GM12892 (cell line): Measurements from ENCODE around the gene CBX2.

Experiments
- POLR2A ChIP-seq: IDR thresholded peaks from 2 replicates; pipeline ENCODE4 v1.6.1; 2011; ENCODE audit warnings: low read depth, low read length, control low read depth
- POLR2AphosphoS5 ChIP-seq: IDR thresholded peaks from 2 replicates; pipeline ENCODE4 v1.6.1; 2011; ENCODE audit warnings: low read depth, low read length, control low read depth
- TAF1 ChIP-seq: IDR thresholded peaks from 2 replicates; pipeline ENCODE4 v1.6.1; 2011; ENCODE audit warnings: low read depth, mild to moderate bottlenecking, control low read depth, low read length, borderline replicate concordance

DNA sequence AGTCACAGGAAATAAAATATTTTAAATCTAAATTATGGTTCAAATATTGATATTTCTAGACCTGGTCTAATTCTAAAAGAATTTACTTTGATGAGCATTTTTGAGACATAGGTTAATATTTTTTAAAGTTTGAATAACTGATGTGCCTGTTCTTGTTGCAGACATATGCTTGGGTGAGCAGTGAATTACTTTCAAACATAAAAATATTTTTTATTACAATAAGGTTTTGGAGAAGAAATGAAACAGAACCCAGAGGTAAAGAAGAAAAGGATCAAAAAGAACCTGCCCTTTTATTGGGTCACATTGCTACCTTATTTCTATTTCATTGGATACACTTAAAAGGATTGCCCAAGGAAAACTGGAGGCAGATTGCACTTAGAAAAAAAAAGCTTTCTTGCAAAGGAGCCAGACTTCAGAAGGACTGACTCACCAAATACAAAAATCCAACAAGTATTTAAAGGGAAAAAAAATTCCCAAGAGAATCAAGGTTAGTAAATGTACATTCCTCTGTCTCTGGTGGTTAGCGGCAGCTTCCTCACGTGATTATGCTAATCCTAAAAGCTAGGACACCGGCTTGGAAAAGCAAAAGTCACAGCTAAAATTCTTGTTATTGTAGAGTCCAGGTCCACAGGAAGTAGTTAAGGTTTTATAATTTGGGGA, 28.7 kb upstream of the CBX2 start:
- TF ChIP-seq POLR2A (no peak), POLR2AphosphoS5 (no peak), TAF1 (no peak)
